H1 (cell line): Measurements from ENCODE around the gene NFATC4. TPM values are rescaled to one million over a fixed set of nuclear protein-coding genes. Genes with fewer than 3 reads are reported as not detected.

Experiments
- CTCF ChIA-PET: fragments of 300-600 bp; sonication (Branson Sonifier 250); formaldehyde crosslinking; loops from one replicate; lab custom pipeline; 2021; ENCODE audit not compliant: partially characterized antibody; lab: Charles Lee
- POLR2A ChIA-PET: fragments of 300-600 bp; sonication (Branson Sonifier 250); formaldehyde crosslinking; loops from one replicate; lab custom pipeline; 2021; ENCODE audit warnings: inconsistent platforms; ENCODE audit not compliant: partially characterized antibody; lab: Charles Lee
- DNase-seq, 2 experiments: peaks; one replicate each; pipeline versions ENCODE4 v3.0.0 to v3.0.0-alpha.2; 2010 to 2022; ENCODE audit warnings: low spot score in 2 of 2, low read depth in 1 of 2, mixed read lengths in 1 of 2
- FAIRE-seq: peaks from 2 replicates; lab custom pipeline; 2011; peaks lifted over from hg19 to GRCh38; lab: Jason Lieb, UNC
- H2AFZ ChIP-seq: 2 replicates; pipeline ENCODE4 v1.8.1; 2012; ENCODE audit warnings: low read length, inconsistent platforms
- H2AK5ac ChIP-seq: 2 replicates; pipeline ENCODE4 v1.6.1; 2013; ENCODE audit warnings: low read depth, low read length
- H2BK120ac ChIP-seq: replicated peaks from 2 replicates; pipeline ENCODE3; 2013; ENCODE audit warnings: low read depth, low read length, inconsistent platforms
- H2BK12ac ChIP-seq: 2 replicates; pipeline ENCODE4 v1.6.1; 2013; ENCODE audit warnings: low read depth, low read length
- H2BK15ac ChIP-seq: 2 replicates; pipeline ENCODE4 v1.6.1; 2013; ENCODE audit warnings: low read length
- H2BK20ac ChIP-seq: 2 replicates; pipeline ENCODE4 v1.6.1; 2013; ENCODE audit warnings: low read length
- H2BK5ac ChIP-seq: 2 replicates; pipeline ENCODE4 v1.6.1; 2013; ENCODE audit warnings: low read depth, low read length
- H3K14ac ChIP-seq: 2 replicates; pipeline ENCODE4 v1.6.1; 2013; ENCODE audit warnings: inconsistent platforms; ENCODE audit not compliant: insufficient read length
- H3K18ac ChIP-seq: 2 replicates; pipeline ENCODE4 v1.6.1; 2013; ENCODE audit warnings: low read length; ENCODE audit errors: extremely low read depth
- H3K23ac ChIP-seq: 2 replicates; pipeline ENCODE4 v1.6.1; 2013; ENCODE audit warnings: inconsistent platforms; ENCODE audit not compliant: insufficient read length
- H3K23me2 ChIP-seq: 2 replicates; pipeline ENCODE4 v1.6.1; 2013; ENCODE audit warnings: low read depth, low read length
- H3K27ac ChIP-seq: 2 replicates; pipeline ENCODE4 v1.6.1; 2011; ENCODE audit warnings: low read depth, low read length, inconsistent platforms
- H3K27me3 ChIP-seq, 4 experiments: replicated peaks in 1 of 4; 1 replicate in 1 of 4; 2 replicates in 3 of 4; pipeline versions ENCODE4 v1.6.1 to v1.8.1; 2011 to 2013; ENCODE audit warnings: low read length in 3 of 4, mild to moderate bottlenecking in 3 of 4, inconsistent platforms in 2 of 4, mixed read lengths in 2 of 4, moderate library complexity in 1 of 4; ENCODE audit not compliant: control insufficient read depth in 3 of 4, insufficient read depth in 3 of 4; ENCODE audit errors: extremely low read depth in 1 of 4
- H3K36me3 ChIP-seq, 4 experiments: 2 replicates each; pipeline versions ENCODE4 v1.6.1 to v1.8.1; 2011 to 2013; ENCODE audit warnings: mild to moderate bottlenecking in 4 of 4, low read length in 3 of 4, moderate library complexity in 2 of 4, control low read depth in 1 of 4, inconsistent platforms in 1 of 4; ENCODE audit not compliant: insufficient read depth in 4 of 4, control insufficient read depth in 2 of 4
- H3K4ac ChIP-seq: replicated peaks from 2 replicates; pipeline ENCODE3; 2013; ENCODE audit warnings: low read length, low read depth, mixed read lengths, inconsistent platforms; ENCODE audit not compliant: insufficient read length
- H3K4me1 ChIP-seq, 4 experiments: replicated peaks in 1 of 4; 1 replicate in 1 of 4; 2 replicates in 3 of 4; pipeline versions ENCODE4 v1.6.1 to v1.8.1; 2011 to 2013; ENCODE audit warnings: low read length in 3 of 4, inconsistent platforms in 2 of 4, mixed read lengths in 1 of 4; ENCODE audit not compliant: insufficient read depth in 4 of 4, control insufficient read depth in 3 of 4
- H3K4me2 ChIP-seq, 2 experiments: 2 replicates each; pipeline versions ENCODE4 v1.6.1 to v1.8.1; 2011 to 2013; ENCODE audit warnings: low read depth in 2 of 2, low read length in 2 of 2, control low read depth in 1 of 2, inconsistent platforms in 1 of 2, mild to moderate bottlenecking in 1 of 2; ENCODE audit not compliant: insufficient read depth in 1 of 2
- H3K4me3 ChIP-seq, 4 experiments: fragments of 200-600, 300-600 bp in 1 of 4; sonication (generic), shearing (Covaris generic), sonication (Bioruptor Twin) in 1 of 4; 2 replicates each; pipeline versions ENCODE4 v1.5.1 to v1.8.1; 2011 to 2016; ENCODE audit warnings: low read length in 4 of 4, low read depth in 3 of 4, control low read depth in 2 of 4, inconsistent platforms in 2 of 4, mild to moderate bottlenecking in 2 of 4, mixed read lengths in 1 of 4, moderate library complexity in 1 of 4; ENCODE audit not compliant: insufficient read depth in 2 of 4; ENCODE audit errors: extremely low read depth in 1 of 4
- H3K56ac ChIP-seq: replicated peaks from 2 replicates; pipeline ENCODE3; 2013; ENCODE audit warnings: low read depth, mild to moderate bottlenecking, mixed read lengths, low read length, inconsistent platforms; ENCODE audit not compliant: insufficient read length
- H3K79me1 ChIP-seq: 2 replicates; pipeline ENCODE4 v1.6.1; 2013; ENCODE audit warnings: low read depth, low read length, control low read depth
- H3K79me2 ChIP-seq, 2 experiments: 2 replicates each; pipeline versions ENCODE4 v1.6.1 to v1.8.1; 2012 to 2013; ENCODE audit warnings: low read length in 2 of 2, mild to moderate bottlenecking in 2 of 2, inconsistent platforms in 1 of 2; ENCODE audit not compliant: insufficient read depth in 2 of 2, control insufficient read depth in 1 of 2
- H3K9ac ChIP-seq, 4 experiments: replicated peaks in 1 of 4; 1 replicate in 1 of 4; 2 replicates in 3 of 4; pipeline versions ENCODE4 v1.6.1 to v1.8.1; 2011 to 2013; ENCODE audit warnings: low read depth in 3 of 4, low read length in 3 of 4, control low read depth in 2 of 4, mild to moderate bottlenecking in 2 of 4, moderate library complexity in 2 of 4, inconsistent platforms in 1 of 4; ENCODE audit errors: extremely low read depth in 1 of 4
- H3K9me3 ChIP-seq, 2 experiments: 2 replicates each; pipeline versions ENCODE4 v1.6.1 to v1.8.1; 2012 to 2013; ENCODE audit warnings: mild to moderate bottlenecking in 2 of 2, moderate library complexity in 2 of 2, control low read depth in 1 of 2, inconsistent platforms in 1 of 2, low read depth in 1 of 2, low read length in 1 of 2, mixed read lengths in 1 of 2; ENCODE audit not compliant: insufficient read depth in 2 of 2
- H4K20me1 ChIP-seq, 2 experiments: replicated peaks in 1 of 2; 2 replicates each; pipeline versions ENCODE3 to v1.8.1; 2011 to 2013; ENCODE audit warnings: inconsistent platforms in 2 of 2, low read length in 2 of 2, mild to moderate bottlenecking in 1 of 2; ENCODE audit not compliant: insufficient read depth in 2 of 2, control insufficient read depth in 1 of 2
- H4K5ac ChIP-seq: 2 replicates; pipeline ENCODE4 v1.6.1; 2013; ENCODE audit warnings: low read length, low read depth, mixed read lengths, inconsistent platforms; ENCODE audit not compliant: insufficient read length
- H4K8ac ChIP-seq: 2 replicates; pipeline ENCODE4 v1.8.0; 2013; ENCODE audit warnings: mild to moderate bottlenecking, moderate library complexity, low read length, inconsistent platforms; ENCODE audit not compliant: insufficient read depth; ENCODE audit errors: extremely low read depth
- H4K91ac ChIP-seq: replicated peaks from 2 replicates; pipeline ENCODE3; 2013; ENCODE audit warnings: low read length, mixed read lengths, inconsistent platforms; ENCODE audit not compliant: insufficient read length
- BRCA1 ChIP-seq: IDR thresholded peaks from 2 replicates; pipeline ENCODE4 v1.6.1; 2012; ENCODE audit warnings: low read depth, low read length, improper control_type of control experiment
- EP300 ChIP-seq, 2 experiments: IDR thresholded peaks; 1 replicate in 1 of 2; 2 replicates in 1 of 2; pipeline ENCODE4 v1.6.1; 2011 to 2012; ENCODE audit warnings: low read depth in 2 of 2, low read length in 2 of 2, mild to moderate bottlenecking in 2 of 2, borderline replicate concordance in 1 of 2, inconsistent platforms in 1 of 2, moderate library complexity in 1 of 2
- GTF2F1 ChIP-seq: IDR thresholded peaks from 2 replicates; pipeline ENCODE4 v1.6.1; 2012; ENCODE audit warnings: low read depth, low read length, improper control_type of control experiment, borderline replicate concordance
- HDAC2 ChIP-seq, 2 experiments: fragments of 300-600 bp in 1 of 2; sonication (generic) in 1 of 2; IDR thresholded peaks; 2 replicates each; pipeline ENCODE4 v1.6.1; 2011 to 2012; ENCODE audit warnings: low read depth in 2 of 2, low read length in 2 of 2, mild to moderate bottlenecking in 2 of 2, moderate library complexity in 2 of 2, borderline replicate concordance in 1 of 2, inconsistent platforms in 1 of 2
- JUN ChIP-seq: IDR thresholded peaks from 2 replicates; pipeline ENCODE4 v1.6.1; 2011; ENCODE audit warnings: low read depth, mild to moderate bottlenecking, improper control_type of control experiment, low read length
- SIN3A ChIP-seq, 2 experiments: IDR thresholded peaks in 1 of 2; conservative IDR thresholded peaks in 1 of 2; 2 replicates each; pipeline ENCODE4 v1.6.1; 2011 to 2012; ENCODE audit warnings: low read length in 2 of 2, improper control_type of control experiment in 1 of 2, low read depth in 1 of 2, mild to moderate bottlenecking in 1 of 2
- WGBS, 2 experiments: shearing (Covaris generic) in 1 of 2; methylation state at CpG; one replicate each; pipeline versions ENCODE4 v1.1.6 to v1.1.7; 2013 to 2015; ENCODE audit warnings: low lambda C conversion rate in 2 of 2, mixed read lengths in 2 of 2, inconsistent platforms in 1 of 2, low coverage in 1 of 2, missing lambda C conversion rate in 1 of 2; ENCODE audit not compliant: insufficient replicate concordance in 2 of 2, insufficient coverage in 1 of 2, insufficient read length in 1 of 2; ENCODE audit errors: extremely low coverage in 1 of 2, missing lambda C conversion rate in 1 of 2; 5-methylcytosine and 5-hydroxymethylcytosine counted together
- polyA plus RNA-seq, 7 experiments: library from polyadenylated mRNA; depleted of rRNA in 3 of 7; stranded (reverse) in 5 of 7; unstranded in 2 of 7; fragments of >200 nt in 5 of 7; fragments of 200-250 nt in 2 of 7; gene quantifications; 1 replicate in 5 of 7; 2 replicates in 1 of 7; 4 replicates in 1 of 7; pipeline versions ENCODE4 v1.2.1 to v1.2.3, GENCODE V29; 2011 to 2013; ENCODE audit warnings: missing spikeins in 2 of 7, mixed read lengths in 2 of 7
- total RNA-seq: library from RNA; stranded (reverse); fragmentation: NEBNext Ultra II Directional; extraction: Animal tissue kit (Norgen Biotek cat#: 25700); gene quantifications from 2 replicates; pipeline ENCODE4 v1.2.1, GENCODE V29; 2021

NFATC4 gene
- total and polyA plus RNA-seq, 2 of the 8 experiments (the other 6 are each of a cell fraction or from before 2014, with no cell fraction given), result 47.3 to 50.3 TPM

DNA sequence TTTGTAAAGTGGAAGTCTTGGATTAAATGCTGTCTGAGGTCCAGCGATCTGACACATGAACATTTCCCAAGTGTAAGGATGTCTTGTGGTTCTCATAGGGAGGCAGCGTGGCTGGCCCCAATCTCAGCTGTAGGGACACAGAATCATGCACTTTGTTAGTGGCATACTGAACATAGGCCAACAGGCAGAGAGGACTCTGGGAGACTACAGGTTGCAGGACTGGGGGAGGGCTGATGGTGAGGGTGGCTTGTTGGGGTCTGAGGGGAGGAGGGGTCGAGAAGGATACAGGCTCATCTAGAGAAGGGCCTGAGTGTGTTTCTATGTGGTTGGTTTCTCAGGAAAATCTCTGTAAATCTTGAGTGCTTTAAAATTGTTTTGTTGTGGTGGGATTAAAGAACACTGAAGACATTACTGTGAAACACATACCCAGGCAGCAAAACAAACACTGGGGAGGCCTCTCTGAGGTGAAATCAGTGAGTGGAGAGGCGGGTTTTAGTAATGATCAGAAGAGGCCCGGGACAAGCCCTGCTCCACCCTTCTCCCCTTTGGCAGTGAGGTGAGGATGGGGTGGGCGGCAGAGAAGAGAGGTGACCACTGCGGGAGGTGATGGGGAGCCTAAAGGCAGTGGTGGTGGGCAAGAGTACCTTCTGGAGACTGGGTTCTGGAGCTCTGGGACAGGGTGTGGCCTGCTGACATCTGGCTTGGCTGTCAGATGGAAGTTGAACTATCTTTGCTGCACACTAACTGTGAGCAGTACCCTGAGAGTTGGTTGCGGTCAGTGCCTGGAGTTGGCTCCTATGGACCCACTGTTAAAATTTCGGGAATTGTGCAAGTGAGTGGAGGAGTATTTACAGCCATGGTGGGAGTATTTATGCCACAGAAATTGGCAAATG is 34.1 kb downstream of the NFATC4 start:
- H3K23me2 ChIP-seq, result peaks cover 12% of the 10 kb centered on the region; the same call in 1 of the 2 replicates
- H3K4me3 ChIP-seq, result no peak overlapping the region
- no peak overlapping the region for H3K14ac ChIP-seq
- no peak overlapping the region for H3K56ac ChIP-seq
- no peaks in the 10 kb centered on the region for H3K9me3 ChIP-seq
- H4K91ac ChIP-seq, result no peak overlapping the region
- H3K4ac ChIP-seq, result no peak overlapping the region
- H3K79me1 ChIP-seq, result peaks cover 3% of the 10 kb centered on the region; the same call in 1 of the 2 replicates
- H2BK12ac ChIP-seq, result no peak overlapping the region
- no peak overlapping the region for H3K23ac ChIP-seq
- no peak overlapping the region for H2AFZ ChIP-seq
- WGBS, 2 experiments, result 63% methylated on average over 9 of the region's 9 CpGs; no CpG with 5 or more reads in 1 of the 2 experiments
- no peaks in the 10 kb centered on the region for H3K27me3 ChIP-seq
- no peak overlapping the region for H3K9ac ChIP-seq
- no peak overlapping the region for H2BK5ac ChIP-seq
- no peak for TF ChIP-seq SIN3A (conservative IDR thresholded peaks at IDR 0.05 in 1 of 2, IDR thresholded peaks at IDR 0.05 in 1 of 2; ENCODE audit: low read depth in 1 of 2, low read length in 2 of 2)
- no peak for TF ChIP-seq BRCA1
- TF ChIP-seq HDAC2 (IDR thresholded peaks at IDR 0.05; ENCODE audit: borderline replicate concordance in 1 of 2, low read depth in 2 of 2, low read length in 2 of 2), result no peak
- TF ChIP-seq EP300 (IDR thresholded peaks at IDR 0.05; ENCODE audit: borderline replicate concordance in 1 of 2, low read depth in 2 of 2, low read length in 2 of 2), result no peak
- TF ChIP-seq GTF2F1, result no peak
- no peak for TF ChIP-seq JUN
- TF ChIP-seq, all 59 proteins: peak for 0
- Histone ChIP-seq H3K36me3 (no peaks in the 10 kb centered on the region), H2AK5ac (no peak overlapping the region; the same call in 1 of the 2 replicates), H2BK120ac (no peak overlapping the region), H2BK20ac (no peak overlapping the region), H3K79me2 (no peaks in the 10 kb centered on the region), H3K27ac (no peak overlapping the region), H3K4me2 (no peak overlapping the region), H3K4me1 (peaks cover 0 to 14% (median 10%) of the 10 kb centered on the region in 4 experiments), H4K8ac (no peak overlapping the region), H3K18ac (no peak overlapping the region), H4K20me1 (peaks cover 0 to 2% of the 10 kb centered on the region in 2 experiments), H2BK15ac (no peak overlapping the region), H4K5ac (no peak overlapping the region)
- no peak for DNase-seq
- FAIRE-seq, result no peak
- CTCF ChIA-PET, result interaction anchor here (1.0 to 10.7 kb wide), 6 partner anchors 11 to 36 kb away, joined by 3 to 69 read pairs (median 10); no protein-coding TSS in a partner anchor
- POLR2A ChIA-PET, result interaction anchor here (2.3 kb wide), 1 partner anchor 10 kb away, joined by 5 read pairs; no protein-coding TSS in a partner anchor
